SW 1271 (cell line): ENCODE data around the gene SRRD.
"Not testable (repeated sequence)": the region's sequence is repeated elsewhere in the genome, so short reads cannot be mapped to it uniquely, and the experiment has no call there.

Experiments
- DNase-seq, 2 experiments: peaks; one replicate each; lab custom pipeline; 2025; lab: John Stamatoyannopoulos, UW

SRRD gene

DNA sequence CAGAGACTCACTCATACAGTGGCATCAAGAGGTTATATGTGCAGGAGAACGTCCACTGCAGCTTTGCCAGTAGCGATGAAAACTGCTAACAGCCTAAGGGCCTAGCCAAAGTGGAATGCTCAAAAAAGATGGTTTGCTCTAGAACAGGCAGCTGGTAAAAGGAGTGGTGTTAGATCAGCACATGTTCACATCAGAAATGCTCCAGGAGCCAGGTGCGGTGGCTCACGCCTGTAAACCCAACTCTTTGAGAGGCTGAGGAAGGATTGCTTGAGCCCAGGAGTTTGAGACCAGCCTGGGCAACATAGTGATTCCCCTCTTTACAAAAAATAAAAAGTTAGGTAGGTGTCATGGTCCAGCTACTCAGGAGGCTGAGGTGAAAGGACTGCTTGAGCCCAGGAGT, 38.9 kb downstream of the SRRD start:
- no peak for DNase-seq

DNA sequence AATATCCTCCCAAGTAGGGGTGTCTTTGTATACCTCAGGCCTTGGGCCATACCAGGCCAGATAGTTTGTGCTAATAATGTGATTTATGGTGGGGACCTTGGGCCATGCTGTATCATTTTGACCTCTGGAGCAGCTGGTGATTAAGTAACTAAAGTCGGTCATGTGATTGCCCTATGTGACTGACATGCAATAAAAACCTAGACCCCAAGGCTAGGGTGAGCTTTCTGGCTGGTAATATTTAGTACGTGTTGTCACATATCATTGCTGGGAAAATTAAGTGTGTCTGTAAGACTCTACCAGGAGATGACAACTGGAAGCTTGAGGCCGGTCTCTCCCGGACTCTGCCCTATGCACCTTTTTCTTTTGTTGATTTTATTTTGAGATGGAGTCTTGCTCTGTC, 41.2 kb downstream of the SRRD start:
- no peak for DNase-seq

DNA sequence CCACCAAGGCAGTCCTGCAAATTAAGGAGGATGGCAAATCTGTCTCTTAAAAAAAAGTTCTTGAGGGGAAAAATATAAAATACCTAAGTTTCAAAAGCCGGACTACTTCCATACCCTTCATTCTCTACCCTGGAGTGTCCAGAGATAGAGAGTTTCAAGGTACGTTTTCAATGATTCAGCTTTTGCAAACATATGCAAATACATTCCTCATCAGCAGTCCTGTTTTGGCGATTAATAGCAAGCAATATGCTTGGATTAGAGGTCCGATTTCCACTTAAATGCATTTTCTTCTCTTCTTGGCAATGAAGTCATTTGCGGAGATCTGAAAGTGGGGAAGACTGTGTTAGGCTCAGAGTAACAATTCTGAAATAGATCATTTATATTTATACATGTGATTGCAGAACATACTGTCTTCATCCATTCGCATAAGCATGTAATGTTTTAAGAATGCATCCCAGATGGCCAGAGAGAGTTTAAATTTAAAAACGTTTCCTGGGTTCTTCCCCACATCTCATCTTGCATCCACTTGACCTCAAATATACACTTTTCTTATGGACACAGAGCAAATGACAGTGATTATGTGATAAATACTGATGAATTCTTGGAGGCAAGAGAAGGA, 42.4 kb downstream of the SRRD start:
- no peak for DNase-seq

DNA sequence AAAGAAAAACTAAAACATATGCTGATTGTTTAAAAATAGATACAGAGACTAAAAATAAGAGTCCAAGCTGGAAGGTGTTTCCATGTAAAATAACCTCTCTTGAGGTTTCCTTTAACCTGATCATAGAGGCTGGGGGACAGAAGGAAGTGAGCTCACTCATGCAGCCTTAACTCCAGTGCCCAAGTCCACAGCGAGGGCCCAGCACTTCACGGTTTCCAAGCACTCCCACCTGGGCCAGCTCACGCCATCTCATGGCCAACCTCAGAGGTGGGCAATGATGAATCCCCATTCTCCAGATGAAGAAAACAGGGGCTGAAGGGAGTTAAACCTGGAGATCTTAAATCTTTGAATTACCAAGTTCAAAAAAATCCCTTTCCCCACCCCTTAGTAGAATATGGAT, 43.5 kb downstream of the SRRD start:
- DNase-seq: no peak

DNA sequence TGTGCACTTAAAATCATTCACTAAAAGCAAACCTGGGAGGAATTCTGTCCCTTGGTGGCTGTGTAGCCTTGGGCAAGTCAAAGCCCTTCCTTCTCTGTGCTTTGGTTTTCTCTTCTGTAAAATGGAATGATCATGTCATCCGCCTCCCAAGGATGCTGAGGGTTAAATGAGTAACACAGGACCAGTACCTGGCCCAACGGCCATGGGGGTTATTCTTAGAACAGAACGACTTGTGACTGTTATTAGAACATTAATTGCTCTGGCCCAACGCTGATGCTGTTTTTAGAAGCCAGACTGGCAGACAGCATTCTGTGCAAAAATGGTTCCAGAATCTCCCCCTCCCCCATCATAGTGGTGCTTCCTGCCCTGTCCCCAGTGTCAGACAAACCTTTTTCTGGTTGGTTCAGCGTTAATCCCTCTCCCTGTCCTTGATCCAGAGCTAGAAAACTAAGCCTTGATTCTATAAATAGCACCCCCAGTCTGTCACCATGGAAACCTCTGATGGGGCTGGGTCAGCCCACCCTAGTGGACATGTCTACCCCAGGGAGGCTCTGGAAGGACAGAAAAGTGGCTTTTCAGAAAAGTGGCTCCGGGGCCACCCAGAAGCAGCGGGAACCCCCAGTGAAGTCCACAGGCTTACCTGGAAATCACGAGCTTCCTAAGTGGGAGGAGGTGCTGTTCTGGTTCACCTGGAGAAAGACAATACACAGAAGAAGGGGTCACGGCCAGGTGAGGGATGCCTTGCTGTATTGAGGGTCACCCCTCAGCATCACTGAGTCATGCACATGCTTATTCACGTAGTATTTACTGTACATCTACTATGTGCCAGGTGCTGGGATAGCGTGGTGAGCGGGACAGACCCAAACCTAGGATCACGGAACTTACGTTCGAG, 44.1 kb downstream of the SRRD start:
- no peak for DNase-seq

DNA sequence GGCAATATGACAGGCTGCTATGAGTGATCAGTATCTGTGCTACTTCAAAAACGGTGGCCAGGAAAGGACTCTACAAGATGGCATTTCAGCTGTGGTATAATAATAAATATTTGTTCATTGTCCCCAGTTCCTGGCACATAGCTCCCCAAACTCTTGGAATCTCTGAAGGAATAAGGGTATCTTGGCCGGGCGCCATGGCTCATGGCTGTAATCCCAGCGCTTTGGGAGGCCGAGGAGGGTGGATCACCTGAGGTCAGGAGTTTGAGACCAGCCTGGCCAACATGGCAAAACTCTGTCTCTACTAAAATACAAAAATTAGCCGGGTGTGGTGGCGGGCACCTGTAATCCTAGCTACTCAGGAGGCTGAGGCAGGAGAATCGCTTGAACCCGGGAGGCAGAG, 44.8 kb downstream of the SRRD start:
- not testable (repeated sequence) for DNase-seq

DNA sequence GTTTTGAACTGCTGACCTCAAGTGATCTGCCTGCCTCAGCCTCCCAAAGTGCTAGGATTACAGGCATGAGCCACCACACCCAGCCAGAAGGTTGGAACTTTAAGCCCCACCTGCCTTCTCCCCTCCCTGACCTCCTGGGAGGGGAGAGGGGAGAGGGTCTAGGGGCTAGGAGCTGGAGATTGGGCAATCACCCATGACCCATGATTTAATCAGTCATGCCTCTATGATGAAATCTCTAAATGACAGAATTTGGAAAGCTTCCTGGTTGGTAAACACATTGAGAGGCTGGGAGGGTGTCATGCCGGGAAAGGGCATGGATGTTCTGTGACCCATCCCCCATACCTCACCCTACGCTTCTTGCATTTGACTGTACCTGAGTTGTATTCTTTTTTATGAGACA, 45.7 kb downstream of the SRRD start:
- no peak for DNase-seq

DNA sequence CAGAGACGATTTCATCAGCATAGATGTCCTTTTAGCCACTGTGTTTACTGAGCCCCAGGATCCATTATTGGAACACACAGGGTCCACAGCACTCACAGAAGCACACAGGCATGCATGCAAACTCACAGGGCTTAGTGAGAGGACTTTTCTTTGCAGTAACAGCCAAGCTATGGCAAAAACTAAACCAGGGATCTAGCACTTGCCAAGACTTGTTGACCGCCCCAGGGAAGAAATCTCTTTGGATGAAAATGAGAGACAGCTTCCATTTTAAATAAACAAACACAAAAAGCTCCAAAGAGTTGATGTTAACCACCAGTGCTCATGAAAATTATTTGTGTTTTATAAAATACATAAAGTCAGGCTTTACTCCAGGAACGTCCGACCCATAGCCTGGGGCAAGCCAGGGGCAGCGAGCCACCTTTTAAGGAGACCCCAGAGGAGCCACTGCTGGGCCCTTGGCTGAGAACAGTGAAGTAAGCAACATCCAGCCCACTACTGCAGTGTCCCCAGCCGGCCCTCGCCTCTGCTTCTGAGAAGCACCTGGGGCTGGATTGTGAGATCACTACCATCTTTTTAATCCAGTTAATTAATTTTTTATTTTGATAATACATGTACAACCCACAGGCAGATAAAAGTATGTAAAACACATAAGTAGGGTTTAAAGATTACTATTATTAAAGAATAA, 50.6 kb downstream of the SRRD start:
- DNase-seq: no peak

DNA sequence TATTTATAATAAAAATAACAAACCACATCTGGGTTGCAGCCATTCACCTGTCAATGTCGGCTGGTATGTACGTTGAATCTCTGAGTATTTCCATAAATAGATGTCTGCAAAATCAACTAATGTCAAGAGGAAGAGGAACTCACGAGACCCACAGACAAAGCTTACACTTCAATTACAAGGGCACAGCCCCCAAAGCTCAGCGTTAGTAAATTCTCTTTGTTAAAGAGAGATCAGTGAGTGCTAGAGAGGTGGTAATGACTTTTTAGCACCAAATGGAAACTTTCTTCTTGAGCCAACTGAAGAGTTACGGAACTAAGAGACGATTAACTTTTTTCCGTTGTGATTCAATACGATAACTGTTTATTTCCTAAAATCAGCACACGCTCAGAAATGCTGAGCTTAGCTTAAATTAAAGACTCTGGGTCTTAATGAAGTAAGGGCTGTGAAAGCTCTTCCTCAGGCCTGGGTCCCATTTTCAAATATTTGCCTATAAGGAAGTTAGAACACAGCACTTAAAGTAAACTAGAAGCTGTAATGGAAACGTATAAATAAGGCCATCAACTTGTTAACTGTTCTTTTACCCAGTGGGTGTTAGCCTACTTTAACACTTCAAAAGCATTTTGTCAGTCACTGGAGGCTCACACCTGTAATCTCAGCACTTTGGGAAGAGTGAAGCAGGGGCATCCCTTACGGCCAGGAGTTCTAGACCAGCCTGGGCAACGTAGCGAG, 51.4 kb downstream of the SRRD start:
- DNase-seq: no peak

DNA sequence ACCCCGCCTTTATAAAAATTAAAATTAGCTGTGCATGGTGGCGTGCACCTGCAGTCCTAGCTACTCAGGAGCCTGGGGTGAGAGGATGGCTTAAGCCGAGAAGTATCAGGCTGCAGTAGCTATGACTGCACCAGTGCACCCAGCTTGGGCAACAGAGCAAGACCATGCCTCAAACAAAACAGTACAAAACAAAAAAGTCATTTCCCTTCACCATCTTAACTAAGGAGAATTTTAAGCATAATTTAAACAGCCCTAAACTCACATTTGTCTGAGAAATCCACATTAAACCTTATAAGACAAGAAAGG, 51.9 kb downstream of the SRRD start:
- no peak for DNase-seq

DNA sequence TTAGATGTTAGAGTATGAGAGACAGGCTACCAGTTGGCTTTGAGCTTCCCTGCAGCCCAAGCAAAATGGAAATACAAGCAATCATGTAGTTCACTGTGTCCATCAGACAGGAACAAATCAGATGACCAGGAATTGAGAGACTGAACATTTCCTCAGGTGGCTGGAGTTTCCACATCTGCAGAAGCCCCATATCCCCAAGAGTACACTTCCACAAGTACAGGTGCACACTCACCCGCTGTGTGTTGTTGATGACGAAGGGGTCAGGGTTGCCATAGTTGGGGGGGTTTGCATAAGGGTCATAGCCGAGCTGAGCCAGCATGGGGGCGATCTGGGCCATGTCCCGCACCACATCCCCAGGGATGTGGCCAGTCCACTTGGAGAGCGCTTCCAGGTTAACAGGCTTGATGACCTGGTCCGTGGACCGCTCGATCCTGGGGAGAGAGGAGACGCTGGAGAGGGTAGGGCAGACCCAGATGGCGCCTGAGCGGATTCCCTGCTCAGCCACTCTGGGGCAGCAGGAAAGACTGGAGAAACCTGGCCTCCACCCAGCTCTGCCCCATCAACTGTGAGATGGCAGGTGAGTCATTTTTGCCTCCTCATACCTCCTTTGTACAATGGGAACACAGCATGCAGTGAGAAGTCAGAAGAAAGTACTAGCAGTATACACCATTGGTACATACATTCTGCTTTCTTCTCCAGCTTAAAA, 52.5 kb downstream of the SRRD start:
- no peak for DNase-seq

DNA sequence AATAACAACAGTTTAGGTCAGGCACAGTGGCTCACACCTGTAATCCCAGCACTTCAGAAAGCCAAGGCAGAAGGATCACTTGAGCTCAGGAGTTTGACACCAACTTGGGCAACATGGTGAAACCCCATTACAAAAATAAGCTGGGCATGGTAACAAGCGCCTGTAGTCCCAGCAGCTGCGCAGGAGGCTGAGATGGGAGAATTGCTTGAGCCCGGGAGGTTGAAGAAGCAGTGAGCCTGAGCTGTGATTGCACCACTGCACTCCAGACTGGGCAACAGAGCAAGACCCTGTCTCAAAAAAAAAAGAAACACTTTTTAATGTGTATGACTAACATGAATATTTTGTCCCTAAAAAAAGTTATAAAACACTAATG, 53.1 kb downstream of the SRRD start:
- DNase-seq: no peak

DNA sequence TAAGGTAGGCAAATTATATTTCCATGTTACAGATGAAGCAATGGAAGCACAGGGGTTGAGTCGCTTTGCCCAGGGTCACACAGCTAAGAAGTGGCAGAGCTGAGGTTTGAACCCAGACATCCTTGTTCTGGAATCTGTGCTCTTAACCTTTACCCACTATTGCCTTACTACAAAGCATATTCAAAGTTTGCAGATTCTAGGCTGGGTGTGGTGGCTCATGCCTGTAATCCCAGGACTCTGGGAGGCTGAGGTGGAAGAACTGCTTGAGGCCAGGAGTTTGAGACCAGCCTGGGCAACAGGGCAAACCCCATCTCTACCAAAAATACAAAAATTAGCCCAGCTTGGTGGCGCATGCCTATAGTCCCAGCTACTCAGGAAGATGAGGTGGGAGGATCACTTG, 56.4 kb downstream of the SRRD start:
- DNase-seq: no peak

DNA sequence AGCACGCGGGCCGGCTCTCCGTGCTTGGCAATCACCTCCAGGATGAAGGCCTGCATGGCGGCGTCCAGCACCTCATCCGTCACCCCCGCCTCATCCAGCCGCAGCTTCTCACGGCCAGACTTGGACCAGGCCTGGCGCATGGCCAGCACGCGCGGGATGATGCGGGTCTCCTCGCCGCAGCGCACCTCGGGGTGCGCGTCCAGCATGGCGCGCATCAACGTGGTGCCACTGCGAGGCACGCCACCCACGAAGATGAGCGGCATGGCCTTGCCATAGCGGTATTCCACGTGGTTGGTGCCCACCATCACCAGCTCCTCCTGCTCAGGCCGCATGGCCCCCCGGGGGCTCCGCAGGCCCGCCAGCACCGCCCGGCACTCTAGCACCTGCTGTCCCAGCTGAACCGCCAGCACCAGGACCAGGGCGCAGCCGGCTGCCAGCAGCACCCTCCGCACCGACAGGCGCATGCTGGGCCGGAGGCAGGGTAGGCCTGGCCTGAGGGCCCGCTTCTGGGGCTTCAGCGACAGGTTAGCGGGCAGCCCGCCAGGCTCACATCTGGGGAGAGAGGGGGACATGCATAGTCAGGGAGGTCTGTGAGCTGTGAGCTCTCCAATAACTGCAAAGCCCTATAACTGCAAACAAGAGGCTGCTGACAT, 57.6 kb downstream of the SRRD start:
- no peak for DNase-seq

DNA sequence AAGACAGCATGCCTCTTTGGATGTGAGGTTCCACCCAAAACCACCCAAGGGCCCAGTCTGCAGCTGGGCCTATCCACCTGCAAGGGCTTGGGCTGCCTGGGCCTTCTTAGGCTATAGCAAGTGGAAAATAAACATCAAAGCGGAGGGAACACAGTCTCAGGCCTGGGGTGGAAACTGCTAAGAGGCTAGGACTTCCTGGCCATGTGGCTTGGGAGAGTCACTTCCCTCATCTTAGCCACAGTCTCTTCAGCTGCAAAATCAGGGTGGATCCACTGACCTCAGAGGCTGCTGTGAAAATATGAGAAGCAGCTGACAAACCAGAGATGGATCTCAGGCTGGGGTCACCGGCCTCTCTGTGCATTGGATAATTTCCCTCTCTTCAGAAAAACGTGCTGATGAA, 59.2 kb downstream of the SRRD start:
- no peak for DNase-seq
